ENCODE results near the gene CYP2W1.

- TF ChIP-seq CTCF (IDR thresholded peaks at IDR 0.05), result no peak
- no peak for TF ChIP-seq POLR2A (IDR thresholded peaks at IDR 0.05)
Measured at GRCh38 chr7:983616-984071, 663 bp downstream of the CYP2W1 start.
